NAMALWA (cell line): ENCODE results near the gene RASSF7.

Experiments used
- DNase-seq: peaks from one replicate; pipeline ENCODE4 v3.0.0-alpha.2; 2015; ENCODE audit warnings: low spot score

Gene RASSF7

GRCh38 chr11:532986-533585 is 27.7 kb upstream of the RASSF7 start:
- no peak for DNase-seq

GRCh38 chr11:533586-534395 is 27.0 kb upstream of the RASSF7 start:
- DNase-seq, result no peak

DNA sequence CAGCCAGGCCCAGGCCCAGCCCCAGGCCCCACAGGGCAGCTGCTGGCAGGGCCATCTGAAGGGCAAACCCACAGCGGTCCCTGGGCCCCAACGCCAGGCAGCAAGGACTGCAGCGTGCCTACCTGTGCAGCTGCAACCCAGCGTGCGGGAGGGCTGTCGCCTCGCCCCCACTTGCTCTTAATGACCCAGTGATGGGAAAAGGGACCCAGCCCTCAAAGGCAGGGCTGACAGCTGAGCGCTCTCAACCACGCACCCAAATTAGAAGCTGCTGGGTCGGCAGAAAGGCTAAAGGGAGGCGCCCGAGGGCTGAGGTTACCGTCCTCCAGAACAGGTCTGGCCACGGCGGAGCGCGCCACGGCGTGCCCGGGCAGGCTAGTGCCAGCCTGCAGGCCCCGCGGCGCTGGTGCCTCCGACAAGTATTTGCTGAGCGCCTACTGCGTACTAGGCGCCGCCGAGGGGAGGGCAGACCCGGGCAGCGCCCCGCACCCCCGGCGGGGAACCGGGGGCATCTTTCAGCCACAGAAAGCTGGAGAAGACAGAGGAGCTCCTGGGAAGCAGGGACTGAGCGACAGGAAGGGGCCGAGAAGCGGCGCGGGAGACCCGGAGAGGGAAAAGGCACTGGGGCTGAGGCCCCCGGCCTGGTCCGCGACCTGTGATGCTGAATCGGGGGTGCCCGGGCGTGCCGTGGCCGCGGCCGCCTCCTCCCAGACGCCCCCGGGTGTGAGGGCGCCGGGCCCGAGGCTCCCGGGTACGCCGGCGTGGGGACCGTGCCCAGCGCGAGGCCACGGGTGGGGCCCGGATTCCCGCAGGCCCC is 26.2 kb upstream of the RASSF7 start:
- DNase-seq, result peak; percentile 47

DNA sequence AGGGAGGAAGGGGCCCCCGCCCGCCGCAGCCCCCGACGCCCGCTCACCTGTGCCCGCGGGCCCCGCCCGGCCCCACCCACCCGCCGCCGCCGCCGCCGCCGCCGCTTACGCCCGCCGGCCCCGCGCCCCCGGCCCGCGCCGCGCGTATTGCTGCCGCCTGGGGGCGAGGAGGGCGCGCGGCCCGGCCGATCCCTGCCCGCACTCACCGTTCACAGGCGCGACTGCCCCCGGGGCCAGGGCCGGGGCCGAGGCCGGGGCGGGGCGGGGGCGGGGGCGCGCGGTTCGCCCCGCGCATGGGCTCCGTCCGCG is 25.6 kb upstream of the RASSF7 start:
- no peak for DNase-seq

- DNase-seq, result peak; percentile 95
These were observed 25.0 kb upstream of the RASSF7 start, which contains the start of gene HRAS for GRCh38 chr11:535519-536454. HRAS (minus strand) TSS chr11:535576.

GRCh38 chr11:536841-537621 is 23.7 kb upstream of the RASSF7 start, which contains the start of gene LRRC56:
LRRC56 (plus strand) TSS chr11:537527; CDS start chr11:540685, 3,158 bp downstream.
- DNase-seq, result peak; percentile 98

- no peak for DNase-seq
These were observed 22.9 kb upstream of the RASSF7 start for GRCh38 chr11:537622-538430.

- no peak for DNase-seq
These were observed 22.2 kb upstream of the RASSF7 start for GRCh38 chr11:538431-539051.

GRCh38 chr11:539971-540481 is 20.7 kb upstream of the RASSF7 start:
- no peak for DNase-seq

GRCh38 chr11:540583-541432 is 20.0 kb upstream of the RASSF7 start:
- DNase-seq, result no peak

- DNase-seq, result no peak
These were observed 19.3 kb upstream of the RASSF7 start for GRCh38 chr11:541433-541885.

DNA sequence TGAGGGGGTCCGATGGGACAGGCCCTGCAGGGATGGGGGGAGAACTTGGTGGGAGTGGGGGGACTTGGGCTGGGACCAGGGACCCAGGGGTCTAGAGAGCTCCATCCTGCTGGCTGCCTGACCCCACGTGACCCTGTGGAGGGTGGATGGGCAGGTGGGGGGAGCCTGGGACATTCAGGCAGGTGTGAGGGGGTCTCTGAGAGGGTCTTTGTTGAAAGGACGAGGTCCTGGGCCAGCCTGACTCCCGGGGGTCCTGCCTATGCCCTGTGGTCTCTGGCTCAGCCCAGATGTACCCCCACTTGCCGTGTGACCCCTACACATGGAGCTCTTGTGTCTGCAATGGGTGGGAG is 16.0 kb upstream of the RASSF7 start:
- no peak for DNase-seq

- DNase-seq, result no peak
These were observed 15.6 kb upstream of the RASSF7 start for GRCh38 chr11:545171-545570.

GRCh38 chr11:548700-549603 is 11.8 kb upstream of the RASSF7 start:
- DNase-seq, result no peak

DNA sequence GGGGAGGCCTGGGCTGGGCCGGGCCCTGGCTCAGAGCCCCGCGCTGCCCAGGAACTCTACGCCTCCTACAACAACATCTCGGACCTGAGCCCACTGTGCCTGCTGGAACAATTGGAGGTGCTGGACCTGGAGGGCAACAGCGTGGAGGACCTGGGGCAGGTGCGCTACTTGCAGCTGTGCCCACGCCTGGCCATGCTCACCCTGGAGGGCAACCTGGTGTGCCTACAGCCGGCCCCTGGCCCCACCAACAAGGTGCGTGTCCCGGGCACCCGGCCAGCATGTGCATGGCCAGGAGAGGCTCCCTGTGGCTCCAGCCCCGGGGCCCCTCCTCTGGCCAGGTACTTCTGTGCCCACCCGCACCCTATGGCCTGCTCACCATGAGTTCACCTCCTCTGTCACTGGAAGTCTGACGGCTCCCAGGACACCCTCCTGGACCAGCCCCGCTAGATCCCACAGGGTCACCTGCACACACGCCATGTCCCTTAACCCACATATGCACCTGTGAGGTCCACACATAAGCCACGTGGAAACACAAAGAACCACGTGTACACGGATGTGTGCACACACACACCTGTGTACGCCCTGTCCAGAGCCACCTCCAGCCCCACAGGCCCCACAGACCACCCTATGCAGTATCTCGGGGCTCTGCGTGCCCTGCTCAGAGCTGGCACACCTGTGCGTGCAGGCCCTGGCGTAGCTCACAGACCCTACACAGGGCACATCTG is 10.6 kb upstream of the RASSF7 start:
- no peak for DNase-seq

GRCh38 chr11:550746-551085 is 10.1 kb upstream of the RASSF7 start:
- DNase-seq, result no peak

- DNase-seq, result no peak
These were observed 9.6 kb upstream of the RASSF7 start for GRCh38 chr11:551131-551530.
